WTC11 (cell line): ENCODE measurements around the gene PLCG2.

Experiments used
- ATF3 ChIP-seq: sonication (generic); formaldehyde crosslinking; conservative IDR thresholded peaks from 2 replicates; pipeline ENCODE4 v1.8.1; 2022; ENCODE audit warnings: mild to moderate bottlenecking, missing genetic modification reagents
- CTCF ChIP-seq: fragments of 200-600 bp; IDR thresholded peaks from 2 replicates; pipeline ENCODE4 v1.8.0; 2022; ENCODE audit warnings: antibody characterized with exemption
- HMGXB4 ChIP-seq: sonication (generic); formaldehyde crosslinking; IDR thresholded peaks from 2 replicates; pipeline ENCODE4 v1.8.1; 2023; ENCODE audit warnings: mild to moderate bottlenecking, moderate library complexity, missing genetic modification reagents
- NR3C1 ChIP-seq: sonication (generic); formaldehyde crosslinking; conservative IDR thresholded peaks from 2 replicates; pipeline ENCODE4 v1.8.1; 2023; ENCODE audit warnings: low read depth, mild to moderate bottlenecking, missing genetic modification reagents
- SMAD3 ChIP-seq: sonication (generic); formaldehyde crosslinking; IDR thresholded peaks from 2 replicates; pipeline ENCODE4 v1.8.0; 2022; ENCODE audit warnings: missing genetic modification reagents, mild to moderate bottlenecking, borderline replicate concordance
- ZNF416 ChIP-seq: fragments of 250-450 bp; sonication (Bioruptor Pico); IDR thresholded peaks from 2 replicates; pipeline ENCODE4 v1.9.0; 2021; ENCODE audit warnings: mild to moderate bottlenecking, inconsistent platforms
- TF ChIP-seq, protein P1 (sequence below): sonication (generic); formaldehyde crosslinking; IDR thresholded peaks from 2 replicates; pipeline ENCODE4 v1.8.1; 2022; ENCODE audit warnings: low read depth, missing genetic modification reagents, borderline replicate concordance
- TF ChIP-seq, protein P2 (sequence below): sonication (generic); formaldehyde crosslinking; IDR thresholded peaks from 2 replicates; pipeline ENCODE4 v1.8.0; 2022; ENCODE audit warnings: mild to moderate bottlenecking, missing genetic modification reagents
- TF ChIP-seq, protein P3 (sequence below): sonication (generic); formaldehyde crosslinking; IDR thresholded peaks from 2 replicates; pipeline ENCODE4 v1.8.0; 2023; ENCODE audit warnings: mild to moderate bottlenecking, missing genetic modification reagents

DNA sequence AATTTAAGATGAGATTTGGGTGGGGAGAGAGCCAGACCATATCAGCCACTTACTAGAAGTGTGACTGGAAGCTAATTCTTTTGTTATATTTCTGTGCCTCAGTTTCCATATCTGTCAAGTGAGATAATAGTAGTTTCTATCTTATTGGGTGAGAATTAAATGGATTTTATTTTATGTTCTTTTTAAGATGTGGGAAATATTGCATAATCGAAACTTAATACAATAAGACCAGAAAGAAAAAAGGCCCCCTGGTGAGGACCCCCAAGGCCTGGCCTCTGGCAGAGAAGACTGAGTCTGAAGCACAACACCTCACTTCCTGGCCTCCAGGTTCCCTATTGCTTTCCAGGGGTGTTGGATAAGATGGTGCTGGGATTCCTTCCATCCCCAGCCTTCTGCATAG, 13.7 kb downstream of the PLCG2 start:
- TF ChIP-seq ZNF416 (no peak), CTCF (no peak), SMAD3 (CRISPR knock-in tag) (no peak), NR3C1 (CRISPR knock-in tag) (no peak), ATF3 (CRISPR knock-in tag) (no peak), HMGXB4 (CRISPR knock-in tag) (no peak)
- TF ChIP-seq, protein P1, sequence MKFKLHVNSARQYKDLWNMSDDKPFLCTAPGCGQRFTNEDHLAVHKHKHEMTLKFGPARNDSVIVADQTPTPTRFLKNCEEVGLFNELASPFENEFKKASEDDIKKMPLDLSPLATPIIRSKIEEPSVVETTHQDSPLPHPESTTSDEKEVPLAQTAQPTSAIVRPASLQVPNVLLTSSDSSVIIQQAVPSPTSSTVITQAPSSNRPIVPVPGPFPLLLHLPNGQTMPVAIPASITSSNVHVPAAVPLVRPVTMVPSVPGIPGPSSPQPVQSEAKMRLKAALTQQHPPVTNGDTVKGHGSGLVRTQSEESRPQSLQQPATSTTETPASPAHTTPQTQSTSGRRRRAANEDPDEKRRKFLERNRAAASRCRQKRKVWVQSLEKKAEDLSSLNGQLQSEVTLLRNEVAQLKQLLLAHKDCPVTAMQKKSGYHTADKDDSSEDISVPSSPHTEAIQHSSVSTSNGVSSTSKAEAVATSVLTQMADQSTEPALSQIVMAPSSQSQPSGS (CRISPR knock-in tag): no peak
- TF ChIP-seq, protein P2, sequence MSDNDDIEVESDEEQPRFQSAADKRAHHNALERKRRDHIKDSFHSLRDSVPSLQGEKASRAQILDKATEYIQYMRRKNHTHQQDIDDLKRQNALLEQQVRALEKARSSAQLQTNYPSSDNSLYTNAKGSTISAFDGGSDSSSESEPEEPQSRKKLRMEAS (CRISPR knock-in tag): no peak
- TF ChIP-seq, protein P3, sequence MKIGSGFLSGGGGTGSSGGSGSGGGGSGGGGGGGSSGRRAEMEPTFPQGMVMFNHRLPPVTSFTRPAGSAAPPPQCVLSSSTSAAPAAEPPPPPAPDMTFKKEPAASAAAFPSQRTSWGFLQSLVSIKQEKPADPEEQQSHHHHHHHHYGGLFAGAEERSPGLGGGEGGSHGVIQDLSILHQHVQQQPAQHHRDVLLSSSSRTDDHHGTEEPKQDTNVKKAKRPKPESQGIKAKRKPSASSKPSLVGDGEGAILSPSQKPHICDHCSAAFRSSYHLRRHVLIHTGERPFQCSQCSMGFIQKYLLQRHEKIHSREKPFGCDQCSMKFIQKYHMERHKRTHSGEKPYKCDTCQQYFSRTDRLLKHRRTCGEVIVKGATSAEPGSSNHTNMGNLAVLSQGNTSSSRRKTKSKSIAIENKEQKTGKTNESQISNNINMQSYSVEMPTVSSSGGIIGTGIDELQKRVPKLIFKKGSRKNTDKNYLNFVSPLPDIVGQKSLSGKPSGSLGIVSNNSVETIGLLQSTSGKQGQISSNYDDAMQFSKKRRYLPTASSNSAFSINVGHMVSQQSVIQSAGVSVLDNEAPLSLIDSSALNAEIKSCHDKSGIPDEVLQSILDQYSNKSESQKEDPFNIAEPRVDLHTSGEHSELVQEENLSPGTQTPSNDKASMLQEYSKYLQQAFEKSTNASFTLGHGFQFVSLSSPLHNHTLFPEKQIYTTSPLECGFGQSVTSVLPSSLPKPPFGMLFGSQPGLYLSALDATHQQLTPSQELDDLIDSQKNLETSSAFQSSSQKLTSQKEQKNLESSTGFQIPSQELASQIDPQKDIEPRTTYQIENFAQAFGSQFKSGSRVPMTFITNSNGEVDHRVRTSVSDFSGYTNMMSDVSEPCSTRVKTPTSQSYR (CRISPR knock-in tag): no peak
